Left lobe of liver (tissue), 2 donors: ENCODE data around the gene ZNF805. TPM values are rescaled to one million over a fixed set of nuclear protein-coding genes. Genes with fewer than 3 reads are reported as not detected.
"Not testable (repeated sequence)": the region's sequence is repeated elsewhere in the genome, so short reads cannot be mapped to it uniquely, and the experiment has no call there.

Experiments used
- ATAC-seq: fragments of 200-7000 bp; cut with Tn5 transposase; one replicate; pipeline ENCODE4 v1.9.1; 2020; ENCODE audit warnings: mild to moderate bottlenecking, moderate library complexity
- DNase-seq: peaks from one replicate; pipeline ENCODE4 v3.0.0-alpha.2; 2020; ENCODE audit warnings: low spot score
- total RNA-seq: library from RNA; stranded (reverse); gene quantifications from one replicate; pipeline ENCODE4 v1.2.1, GENCODE V29; 2021
- donor health status: DM: no; HTN: no; CAD: no; lungs with moderate emphysema.
- donor health status: DM: no; HTN: yes; CAD: no.

Gene ZNF805
- total RNA-seq, 1 donor from 2014 or later = 4.5 TPM

GRCh38 chr19:57263244-57263741, 22.9 kb downstream of the ZNF805 start:
- DNase-seq = no peak
- no peak for ATAC-seq

- DNase-seq (no peak), ATAC-seq (no peak)
Observed at GRCh38 chr19:57267291-57267690, 26.9 kb downstream of the ZNF805 start.

- no peak for ATAC-seq
- DNase-seq = no peak
Observed at GRCh38 chr19:57269515-57270250, 29.3 kb downstream of the ZNF805 start.

- DNase-seq (no peak), ATAC-seq (no peak)
Observed at GRCh38 chr19:57271280-57271679, 30.8 kb downstream of the ZNF805 start.

- no peak for ATAC-seq
- DNase-seq = no peak
Observed at GRCh38 chr19:57273014-57273413, 32.6 kb downstream of the ZNF805 start.

- DNase-seq = no peak
- no peak for ATAC-seq
Observed at GRCh38 chr19:57276430-57276829, 36.0 kb downstream of the ZNF805 start.

GRCh38 chr19:57278481-57278880, 38.0 kb downstream of the ZNF805 start:
- not testable (repeated sequence) for ATAC-seq, DNase-seq

- ATAC-seq = peak; percentile 93
Observed at GRCh38 chr19:57279418-57280164, 39.2 kb downstream of the ZNF805 start.

GRCh38 chr19:57280165-57280961, 39.9 kb downstream of the ZNF805 start, which contains the start of gene ZNF460:
Gene ZNF460 (plus strand): TSS chr19:57280485. CDS start chr19:57280807, 322 bp downstream.
- ATAC-seq (peak; percentile 96), DNase-seq (peak; percentile 97)

More at GRCh38 chr19:57279418-57280164, 39.2 kb downstream of the ZNF805 start:
- peak; percentile 89 for DNase-seq

- DNase-seq = no peak
- ATAC-seq = no peak
Observed at GRCh38 chr19:57280962-57281400, 40.5 kb downstream of the ZNF805 start.

- ATAC-seq = no peak
- no peak for DNase-seq
Observed at GRCh38 chr19:57282011-57282643, 41.7 kb downstream of the ZNF805 start.

GRCh38 chr19:57288373-57288772, 47.9 kb downstream of the ZNF805 start:
- DNase-seq (no peak), ATAC-seq (no peak)

- ATAC-seq (no peak), DNase-seq (no peak)
Observed at GRCh38 chr19:57290970-57291369, 50.5 kb downstream of the ZNF805 start.

- DNase-seq = no peak
Observed at GRCh38 chr19:57292547-57292946, 52.1 kb downstream of the ZNF805 start.

GRCh38 chr19:57293719-57294118, 53.3 kb downstream of the ZNF805 start:
- ATAC-seq = no peak

More at GRCh38 chr19:57292547-57292946, 52.1 kb downstream of the ZNF805 start:
- ATAC-seq = no peak

GRCh38 chr19:57302020-57302465, 61.6 kb downstream of the ZNF805 start:
- peak; percentile 21 for ATAC-seq
- no peak for DNase-seq

More at GRCh38 chr19:57293719-57294118, 53.3 kb downstream of the ZNF805 start:
- no peak for DNase-seq

GRCh38 chr19:57302727-57303401, 62.4 kb downstream of the ZNF805 start:
- no peak for DNase-seq
- no peak for ATAC-seq
